Ectodermal cell (in vitro differentiated cells): ENCODE results near the gene RABGEF1.
"Not testable (repeated sequence)": the region's sequence is repeated elsewhere in the genome, so short reads cannot be mapped to it uniquely, and the experiment has no call there.

ENCODE experiments used
- H3K27ac ChIP-seq: 2 replicates; pipeline ENCODE4 v1.7.0; 2013; ENCODE audit warnings: mild to moderate bottlenecking, low read depth, low read length; ENCODE audit not compliant: insufficient read depth, poor library complexity, severe bottlenecking
- H3K27me3 ChIP-seq: 2 replicates; pipeline ENCODE4 v1.7.0; 2013; ENCODE audit warnings: mild to moderate bottlenecking, low read length; ENCODE audit not compliant: insufficient read depth, control insufficient read depth, poor library complexity, severe bottlenecking
- H3K36me3 ChIP-seq: one replicate; pipeline ENCODE4 v1.7.0; 2013; ENCODE audit warnings: low read length; ENCODE audit not compliant: control insufficient read depth, insufficient read depth
- H3K4me1 ChIP-seq: one replicate; pipeline ENCODE4 v1.7.0; 2013; ENCODE audit warnings: low read length; ENCODE audit not compliant: control insufficient read depth, insufficient read depth
- H3K4me3 ChIP-seq: 2 replicates; pipeline ENCODE4 v1.7.0; 2013; ENCODE audit warnings: low read depth, low read length, control low read depth; ENCODE audit not compliant: insufficient read depth
- H3K9me3 ChIP-seq: 2 replicates; pipeline ENCODE4 v1.7.0; 2013; ENCODE audit warnings: mild to moderate bottlenecking, low read length, moderate library complexity; ENCODE audit not compliant: control insufficient read depth
- WGBS, 2 experiments: methylation state at CpG; one replicate each; pipeline ENCODE4 v1.1.7; 2013; ENCODE audit warnings: missing lambda C conversion rate in 2 of 2; 5-methylcytosine and 5-hydroxymethylcytosine counted together

Gene RABGEF1

DNA sequence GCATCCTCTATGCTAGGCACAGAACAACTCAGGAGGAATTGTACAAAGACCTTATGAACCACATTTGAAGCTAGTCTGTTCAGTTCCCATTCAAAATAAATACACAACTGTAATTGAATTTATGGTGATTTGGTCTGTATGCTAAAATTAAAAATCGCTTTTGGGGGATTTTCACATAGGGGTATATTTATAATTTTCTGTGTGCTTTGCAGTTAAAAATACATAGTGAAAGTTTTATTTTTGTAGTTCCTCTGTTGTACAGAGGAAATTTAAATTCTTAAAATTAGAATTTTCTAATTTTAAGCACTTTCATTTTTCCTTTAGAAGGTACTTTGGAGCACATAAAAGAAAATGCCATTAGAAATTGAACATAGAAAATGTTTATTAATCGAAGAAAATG lies 6.9 kb downstream of the RABGEF1 start:
- Histone ChIP-seq H3K4me3 (no peak overlapping the region), H3K27me3 (no peaks in the 10 kb centered on the region), H3K27ac (no peak overlapping the region), H3K36me3 (no peaks in the 10 kb centered on the region), H3K4me1 (no peaks in the 10 kb centered on the region), H3K9me3 (no peaks in the 10 kb centered on the region)
- WGBS, 2 experiments: 92 to 100% methylated on average over 1 of the region's 2 CpGs

GRCh38 chr7:66747881-66748511 lies 7.5 kb downstream of the RABGEF1 start:
- WGBS, 2 experiments: 85 to 93% methylated on average over 10 of the region's 10 CpGs
- H3K27ac ChIP-seq: no peak overlapping the region
- H3K4me3 ChIP-seq: no peak overlapping the region
- H3K4me1 ChIP-seq: no peaks in the 10 kb centered on the region
- no peaks in the 10 kb centered on the region for H3K36me3 ChIP-seq
- H3K27me3 ChIP-seq: no peaks in the 10 kb centered on the region
- H3K9me3 ChIP-seq: no peaks in the 10 kb centered on the region

- no peaks in the 10 kb centered on the region for H3K36me3 ChIP-seq
- no peak overlapping the region for H3K27ac ChIP-seq
- 84 to 85% methylated on average over 4 of the region's 4 CpGs for whole genome bisulfite sequencing, 2 experiments
These were observed 8.3 kb downstream of the RABGEF1 start for GRCh38 chr7:66748791-66749190.

GRCh38 chr7:66751945-66752344 lies 11.4 kb downstream of the RABGEF1 start:
- H3K4me1 ChIP-seq: no peaks in the 10 kb centered on the region

More at GRCh38 chr7:66748791-66749190, 8.3 kb downstream of the RABGEF1 start:
- H3K27me3 ChIP-seq: no peaks in the 10 kb centered on the region
- no peaks in the 10 kb centered on the region for H3K4me1 ChIP-seq
- H3K4me3 ChIP-seq: no peak overlapping the region
- no peaks in the 10 kb centered on the region for H3K9me3 ChIP-seq

GRCh38 chr7:66754541-66754940 lies 14.0 kb downstream of the RABGEF1 start:
- Histone ChIP-seq H3K9me3 (no peaks in the 10 kb centered on the region), H3K36me3 (no peaks in the 10 kb centered on the region), H3K27me3 (no peaks in the 10 kb centered on the region), H3K4me3 (no peak overlapping the region), H3K4me1 (no peaks in the 10 kb centered on the region), H3K27ac (no peak overlapping the region)
- 94 to 100% methylated on average over 4 of the region's 4 CpGs for WGBS, 2 experiments

More at GRCh38 chr7:66751945-66752344, 11.4 kb downstream of the RABGEF1 start:
- Histone ChIP-seq H3K4me3 (no peak overlapping the region), H3K27me3 (no peaks in the 10 kb centered on the region), H3K9me3 (no peaks in the 10 kb centered on the region), H3K27ac (no peak overlapping the region), H3K36me3 (no peaks in the 10 kb centered on the region)
- WGBS, 2 experiments: 93 to 94% methylated on average over 8 of the region's 8 CpGs

GRCh38 chr7:66755059-66755458 lies 14.5 kb downstream of the RABGEF1 start:
- WGBS, 2 experiments: 94% methylated on average over 4 of the region's 4 CpGs
- H3K4me3 ChIP-seq, H3K4me1 ChIP-seq, H3K9me3 ChIP-seq, H3K27me3 ChIP-seq, H3K36me3 ChIP-seq, H3K27ac ChIP-seq: not testable (repeated sequence)

- H3K4me1 ChIP-seq, H3K36me3 ChIP-seq: not testable (repeated sequence)
- WGBS, 2 experiments: 67 to 83% methylated on average over 1 of the region's 3 CpGs
These were observed 15.7 kb downstream of the RABGEF1 start for GRCh38 chr7:66756227-66756626.

GRCh38 chr7:66756889-66757288 lies 16.4 kb downstream of the RABGEF1 start:
- Histone ChIP-seq H3K9me3 (no peaks in the 10 kb centered on the region), H3K4me3 (no peak overlapping the region), H3K4me1 (no peaks in the 10 kb centered on the region), H3K27me3 (no peaks in the 10 kb centered on the region), H3K27ac (no peak overlapping the region), H3K36me3 (no peaks in the 10 kb centered on the region)

More at GRCh38 chr7:66756227-66756626, 15.7 kb downstream of the RABGEF1 start:
- not testable (repeated sequence) for H3K27ac ChIP-seq, H3K4me3 ChIP-seq, H3K9me3 ChIP-seq, H3K27me3 ChIP-seq

DNA sequence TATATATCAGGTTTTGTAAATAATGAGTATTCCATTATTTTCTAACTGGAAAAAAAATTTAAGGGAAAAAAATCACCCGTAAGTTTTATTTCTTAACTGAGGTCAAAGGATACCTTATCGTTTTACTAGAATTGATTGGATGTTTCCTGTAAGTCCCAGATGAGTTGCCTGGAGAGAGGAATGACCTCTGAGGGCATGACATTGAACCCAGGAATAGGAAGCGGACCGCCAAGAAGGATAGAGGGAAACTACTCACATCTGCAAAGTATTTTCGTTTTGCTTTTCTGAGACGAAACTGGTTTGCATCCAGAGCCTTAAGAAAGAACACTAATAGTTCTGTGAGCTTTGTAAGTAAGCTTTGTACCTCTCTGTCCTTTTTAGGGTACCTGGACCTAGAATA lies 17.4 kb downstream of the RABGEF1 start:
- Histone ChIP-seq H3K27ac (no peak overlapping the region), H3K4me1 (no peaks in the 10 kb centered on the region), H3K36me3 (no peaks in the 10 kb centered on the region), H3K9me3 (no peaks in the 10 kb centered on the region), H3K27me3 (no peaks in the 10 kb centered on the region), H3K4me3 (no peak overlapping the region)
- WGBS, 2 experiments: 94 to 95% methylated on average over 6 of the region's 6 CpGs

DNA sequence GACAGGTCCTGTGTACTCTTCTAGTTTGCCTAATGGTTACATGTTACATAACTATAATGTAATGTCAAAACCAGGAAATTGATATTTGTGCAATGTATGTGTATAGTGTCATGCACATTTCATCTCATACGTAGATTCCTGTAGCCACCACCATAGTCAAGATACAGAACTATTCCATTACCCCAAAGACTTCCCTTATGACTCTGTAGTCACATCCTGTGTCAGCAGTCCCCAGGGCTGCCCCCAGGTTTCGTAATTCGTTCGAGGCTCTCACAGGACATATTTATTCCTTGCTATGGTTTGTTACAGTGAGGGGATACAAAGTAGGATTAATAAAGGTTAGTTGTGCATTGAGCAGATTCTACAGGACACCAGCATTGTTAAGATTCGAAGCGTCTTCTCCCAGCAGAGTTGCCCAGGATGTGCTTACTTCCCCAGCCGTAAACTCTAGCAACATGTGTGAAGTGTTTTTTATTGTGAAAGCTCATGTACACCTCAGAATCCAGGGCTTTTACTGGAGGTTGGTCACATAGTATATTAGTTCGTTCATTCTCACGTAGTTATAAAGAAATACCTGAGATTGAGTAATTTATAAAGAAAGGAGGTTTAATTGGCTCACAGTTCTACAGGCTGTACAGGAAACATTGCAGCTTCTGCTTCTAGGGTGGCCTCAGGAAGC lies 18.6 kb downstream of the RABGEF1 start:
- Histone ChIP-seq H3K27me3 (no peaks in the 10 kb centered on the region), H3K36me3 (no peaks in the 10 kb centered on the region), H3K4me1 (no peaks in the 10 kb centered on the region), H3K9me3 (no peaks in the 10 kb centered on the region), H3K4me3 (no peak overlapping the region), H3K27ac (no peak overlapping the region)
- 96 to 97% methylated on average over 9 of the region's 9 CpGs for WGBS, 2 experiments
